Spleen (tissue), 11 donors: Measurements from ENCODE around the gene PFKL. TPM values are rescaled to one million over a fixed set of nuclear protein-coding genes. Genes with fewer than 3 reads are reported as not detected.

Experiments used
- DNase-seq: peaks from one replicate; pipeline ENCODE4 v3.0.0-alpha.2; 2020
- H3K27ac ChIP-seq, 8 donors: fragments of 200-600 bp; sonication (generic) in 7 of 8; 1 replicate in 4 of 8; 2 replicates in 4 of 8; pipeline versions ENCODE4 v1.5.0 to v1.8.0; 2016 to 2021; ENCODE audit warnings: inconsistent platforms in 4 of 8, mild to moderate bottlenecking in 4 of 8, moderate library complexity in 1 of 8
- H3K27me3 ChIP-seq, 7 donors: fragments of 200-600 bp; sonication (generic) in 6 of 7; replicated peaks in 1 of 7; 1 replicate in 4 of 7; 2 replicates in 3 of 7; pipeline versions ENCODE4 v1.5.0 to v1.8.0; 2016 to 2021; ENCODE audit warnings: inconsistent platforms in 3 of 7, mild to moderate bottlenecking in 1 of 7
- H3K36me3 ChIP-seq, 6 donors: fragments of 200-600 bp; sonication (generic) in 5 of 6; 1 replicate in 4 of 6; 2 replicates in 2 of 6; pipeline versions ENCODE4 v1.5.0 to v1.8.0; 2016 to 2021; ENCODE audit warnings: inconsistent platforms in 2 of 6
- H3K4me1 ChIP-seq, 6 donors: fragments of 200-600 bp; sonication (generic) in 5 of 6; 1 replicate in 3 of 6; 2 replicates in 3 of 6; pipeline versions ENCODE4 v1.5.0 to v1.8.0; 2016 to 2021; ENCODE audit warnings: inconsistent platforms in 3 of 6
- H3K4me3 ChIP-seq, 8 donors: fragments of 200-600 bp; sonication (generic) in 7 of 8; 1 replicate in 4 of 8; 2 replicates in 4 of 8; pipeline versions ENCODE4 v1.5.0 to v1.8.0; 2016 to 2021; ENCODE audit warnings: inconsistent platforms in 4 of 8, mild to moderate bottlenecking in 4 of 8, moderate library complexity in 2 of 8
- H3K9me3 ChIP-seq, 8 donors: fragments of 200-600 bp; sonication (generic) in 7 of 8; 1 replicate in 4 of 8; 2 replicates in 4 of 8; pipeline versions ENCODE4 v1.5.0 to v1.8.0; 2016 to 2021; ENCODE audit warnings: inconsistent platforms in 4 of 8
- POLR2A ChIP-seq, 3 donors: fragments of 450-650 bp; IDR thresholded peaks; one replicate each; pipeline ENCODE4 v1.5.1; 2017; ENCODE audit warnings: antibody characterized with exemption in 3 of 3, mild to moderate bottlenecking in 1 of 3
- POLR2AphosphoS5 ChIP-seq, 3 donors: sonication (generic); formaldehyde crosslinking; IDR thresholded peaks; one replicate each; pipeline ENCODE4 v1.5.1; 2017; ENCODE audit warnings: antibody characterized with exemption in 3 of 3
- WGBS, 5 donors: extraction: QIAGEN DNeasy Blood & Tissue Kit in 3 of 5; methylation state at CpG; one replicate each; pipeline versions ENCODE4 v1.1.5 to v1.1.7; 2013 to 2018; 5-methylcytosine and 5-hydroxymethylcytosine counted together
- intact Hi-C: fragments of 100-400 bp; cut with DNase I; formaldehyde crosslinking; loops from one replicate; pipeline ENCODE4 v1.15.0; 2023; ENCODE audit warnings: low total_unique reads
- polyA plus RNA-seq, 3 donors: library from polyadenylated mRNA; stranded (reverse); fragments of 200-250 nt; gene quantifications; one replicate each; pipeline ENCODE4 v1.2.1, GENCODE V29; 2013
- total RNA-seq, 7 donors: library from RNA; depleted of rRNA in 3 of 7; stranded (reverse); fragments of >200 nt in 3 of 7; fragmentation: NEBNext Ultra II Directional in 4 of 7; extraction: Animal tissue kit (Norgen Biotek cat#: 25700) in 4 of 7; gene quantifications; one replicate each; pipeline versions ENCODE4 v1.1.0 to v1.2.1, GENCODE V29; 2016 to 2021
- TF ChIP-seq, protein P1 (sequence below), 11 experiments: fragments of 200-600 bp in 7 of 11; fragments of 450-650 bp in 4 of 11; sonication (generic) in 4 of 11; IDR thresholded peaks in 8 of 11; conservative IDR thresholded peaks in 3 of 11; 1 replicate in 7 of 11; 2 replicates in 4 of 11; pipeline versions ENCODE4 v1.4.0 to v1.8.0; 2016 to 2021; ENCODE audit warnings: antibody characterized with exemption in 11 of 11, inconsistent platforms in 4 of 11, mild to moderate bottlenecking in 1 of 11
- donor health status: healthy with polysubstance abuse.
- donor health status: DM: no; HTN: no; CAD: no; lungs with moderate emphysema.
- donor health status: DM: no; HTN: no; CAD: no.
- donor health status: Bipolar disorder and iron deficiency.
- donor health status: healthy.
- donor health status: DM: no; HTN: no; CAD: no.
- donor health status: DM: yes; HTN: yes; CAD: no.

Gene PFKL
- total and polyA plus RNA-seq, 10 donors, result 65.9 to 145 (median 112) TPM

DNA sequence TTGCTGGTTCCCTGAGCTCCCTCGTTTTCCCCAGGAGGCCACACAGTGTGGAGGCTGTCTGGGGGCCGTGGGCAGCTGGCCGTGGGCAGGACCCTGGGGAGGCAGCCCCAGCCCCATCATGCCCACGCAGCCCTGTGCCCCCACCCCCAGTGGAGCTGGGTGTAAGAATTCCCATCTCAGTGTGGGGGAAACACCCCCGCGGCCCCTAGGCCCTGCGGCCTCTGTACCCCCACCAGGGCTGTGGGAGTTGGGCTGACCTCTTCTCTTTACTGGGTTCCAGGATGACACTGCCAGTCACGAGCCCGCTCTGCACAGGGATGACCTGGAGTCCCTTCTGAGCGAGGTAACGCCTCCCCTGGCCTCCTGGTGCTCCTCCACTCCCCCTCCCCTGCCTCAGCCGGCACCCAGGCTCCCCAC, 3.7 kb upstream of the PFKL start:
- 73 to 82% (median 77%) methylated on average over 8 to 12 of the region's 12 CpGs for WGBS, 5 donors
- H3K27ac ChIP-seq, result no peak overlapping the region
- no peak for DNase-seq
- intact Hi-C loops, result no loop called here
- no peaks in the 10 kb centered on the region for H3K36me3 ChIP-seq
- no peak overlapping the region for H3K4me3 ChIP-seq
- TF ChIP-seq POLR2AphosphoS5 (IDR thresholded peaks at IDR 0.05) (no peak), POLR2A (IDR thresholded peaks at IDR 0.05) (no peak)
- TF ChIP-seq, protein P1, sequence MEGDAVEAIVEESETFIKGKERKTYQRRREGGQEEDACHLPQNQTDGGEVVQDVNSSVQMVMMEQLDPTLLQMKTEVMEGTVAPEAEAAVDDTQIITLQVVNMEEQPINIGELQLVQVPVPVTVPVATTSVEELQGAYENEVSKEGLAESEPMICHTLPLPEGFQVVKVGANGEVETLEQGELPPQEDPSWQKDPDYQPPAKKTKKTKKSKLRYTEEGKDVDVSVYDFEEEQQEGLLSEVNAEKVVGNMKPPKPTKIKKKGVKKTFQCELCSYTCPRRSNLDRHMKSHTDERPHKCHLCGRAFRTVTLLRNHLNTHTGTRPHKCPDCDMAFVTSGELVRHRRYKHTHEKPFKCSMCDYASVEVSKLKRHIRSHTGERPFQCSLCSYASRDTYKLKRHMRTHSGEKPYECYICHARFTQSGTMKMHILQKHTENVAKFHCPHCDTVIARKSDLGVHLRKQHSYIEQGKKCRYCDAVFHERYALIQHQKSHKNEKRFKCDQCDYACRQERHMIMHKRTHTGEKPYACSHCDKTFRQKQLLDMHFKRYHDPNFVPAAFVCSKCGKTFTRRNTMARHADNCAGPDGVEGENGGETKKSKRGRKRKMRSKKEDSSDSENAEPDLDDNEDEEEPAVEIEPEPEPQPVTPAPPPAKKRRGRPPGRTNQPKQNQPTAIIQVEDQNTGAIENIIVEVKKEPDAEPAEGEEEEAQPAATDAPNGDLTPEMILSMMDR (IDR thresholded peaks at IDR 0.05 in 8 of 11, conservative IDR thresholded peaks at IDR 0.05 in 3 of 11), result no peak
- H3K4me1 ChIP-seq, result peaks cover 20 to 71% (median 51%) of the 10 kb centered on the region in 6 donors
- no peaks in the 10 kb centered on the region for H3K9me3 ChIP-seq
- H3K27me3 ChIP-seq, result peaks cover 0 to 25% (median 0%) of the 10 kb centered on the region in 7 donors

DNA sequence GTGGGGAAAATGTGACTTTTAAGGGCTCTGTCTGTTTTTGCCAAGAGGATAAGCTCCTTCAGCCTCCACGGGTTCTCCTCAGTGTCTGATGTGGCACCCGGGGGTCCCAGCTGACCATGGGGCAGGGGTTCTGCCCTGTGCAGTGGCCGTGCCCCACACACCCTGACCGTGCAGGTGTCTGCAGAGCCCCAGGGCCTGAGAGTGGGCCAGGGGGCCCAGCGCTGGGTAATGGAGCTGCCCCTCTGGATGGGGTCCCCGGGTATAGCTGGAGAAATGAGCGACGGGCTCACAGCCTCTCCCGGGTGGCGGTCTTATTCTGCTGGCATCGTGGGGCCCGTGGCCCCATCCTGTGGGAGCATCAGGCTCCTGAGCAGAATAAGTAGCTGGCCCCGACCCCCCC, 2.9 kb upstream of the PFKL start:
- Histone ChIP-seq H3K4me3 (no peak overlapping the region), H3K27ac (no peak overlapping the region), H3K9me3 (no peaks in the 10 kb centered on the region), H3K27me3 (peaks cover 0 to 25% (median 0%) of the 10 kb centered on the region in 7 donors), H3K4me1 (peaks cover 28 to 79% (median 59%) of the 10 kb centered on the region in 6 donors), H3K36me3 (no peaks in the 10 kb centered on the region)
- WGBS, 5 donors, result 71 to 86% (median 81%) methylated on average over 9 to 13 of the region's 13 CpGs
- no peak for DNase-seq
- no peak for TF ChIP-seq POLR2A (IDR thresholded peaks at IDR 0.05)
- no peak for TF ChIP-seq POLR2AphosphoS5 (IDR thresholded peaks at IDR 0.05)
- TF ChIP-seq, protein P1 (IDR thresholded peaks at IDR 0.05 in 8 of 11, conservative IDR thresholded peaks at IDR 0.05 in 3 of 11), result no peak
- intact Hi-C loops, result no loop called here

DNA sequence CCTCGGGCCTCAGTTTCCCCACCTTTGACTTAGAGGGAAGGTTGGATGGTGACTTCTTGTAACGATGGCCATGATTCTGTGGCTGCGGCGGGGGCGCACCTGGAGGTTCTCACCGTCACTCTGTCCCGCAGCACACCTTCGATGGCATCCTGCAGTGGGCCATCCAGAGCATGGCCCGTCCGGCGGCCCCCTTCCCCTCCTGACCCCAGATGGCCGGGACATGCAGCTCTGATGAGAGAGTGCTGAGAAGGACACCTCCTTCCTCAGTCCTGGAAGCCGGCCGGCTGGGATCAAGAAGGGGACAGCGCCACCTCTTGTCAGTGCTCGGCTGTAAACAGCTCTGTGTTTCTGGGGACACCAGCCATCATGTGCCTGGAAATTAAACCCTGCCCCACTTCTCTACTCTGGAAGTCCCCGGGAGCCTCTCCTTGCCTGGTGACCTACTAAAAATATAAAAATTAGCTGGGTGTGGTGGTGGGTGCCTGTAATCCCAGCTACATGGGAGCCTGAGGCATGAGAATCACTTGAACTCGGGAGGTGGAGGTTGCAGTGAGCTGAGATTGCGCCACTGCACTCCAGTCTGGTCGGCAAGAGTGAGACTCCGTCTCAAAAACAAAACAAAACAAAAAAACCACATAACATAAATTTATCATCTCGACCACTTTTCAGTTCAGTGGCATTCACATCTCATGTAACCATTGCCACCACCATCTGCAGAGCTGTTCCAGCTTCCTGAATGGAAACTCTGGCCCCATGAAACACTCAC, 2.1 kb upstream of the PFKL start:
- Histone ChIP-seq H3K4me1 (peaks cover 34 to 87% (median 67%) of the 10 kb centered on the region in 6 donors), H3K36me3 (no peaks in the 10 kb centered on the region), H3K4me3 (no peak overlapping the region), H3K9me3 (no peaks in the 10 kb centered on the region), H3K27me3 (peaks cover 0 to 25% (median 0%) of the 10 kb centered on the region in 7 donors), H3K27ac (peak overlapping the region in 2 of 8 donors; percentile 24 to 39)
- peak; percentile 93 for DNase-seq
- 19 to 27% (median 25%) methylated on average over 19 to 22 of the region's 22 CpGs for WGBS, 5 donors
- TF ChIP-seq POLR2A (IDR thresholded peaks at IDR 0.05) (no peak), POLR2AphosphoS5 (IDR thresholded peaks at IDR 0.05) (peak; percentile 51 to 55 (median 51))
- TF ChIP-seq, protein P1 (IDR thresholded peaks at IDR 0.05 in 8 of 11, conservative IDR thresholded peaks at IDR 0.05 in 3 of 11), result peak; percentile 61 to 88 (median 80)
- intact Hi-C loops, result no loop called here

DNA sequence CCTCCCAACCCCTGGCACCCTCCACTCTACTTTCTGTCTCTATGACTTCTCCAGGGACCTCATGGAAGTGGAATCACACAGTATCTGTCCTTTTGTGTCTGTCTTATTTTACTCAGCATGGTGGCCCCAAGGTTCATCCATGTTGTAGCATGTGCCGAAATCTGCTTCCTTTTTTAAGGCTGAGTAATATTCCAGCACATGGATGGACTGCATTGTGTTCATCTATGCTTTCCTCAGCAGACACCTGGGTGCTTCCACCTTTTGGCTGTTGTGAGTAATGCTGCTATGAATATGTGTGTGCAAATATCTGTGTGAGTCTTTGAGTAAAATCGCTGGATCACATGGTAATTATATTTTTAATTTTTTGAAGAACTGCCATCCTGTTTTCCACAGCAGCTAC, 1.6 kb upstream of the PFKL start:
- Histone ChIP-seq H3K4me3 (no peak overlapping the region), H3K4me1 (peaks cover 34 to 92% (median 73%) of the 10 kb centered on the region in 6 donors), H3K27me3 (peaks cover 0 to 24% (median 0%) of the 10 kb centered on the region in 7 donors), H3K36me3 (no peaks in the 10 kb centered on the region), H3K9me3 (no peaks in the 10 kb centered on the region), H3K27ac (peak overlapping the region in 2 of 8 donors; percentile 24 to 39)
- WGBS, 5 donors, result 85 to 92% (median 89%) methylated on average over 2 of the region's 2 CpGs
- intact Hi-C loops, result no loop called here
- TF ChIP-seq POLR2AphosphoS5 (IDR thresholded peaks at IDR 0.05), result no peak
- no peak for DNase-seq
